IPS-NIHi11 (cell line): ENCODE data around the gene TBC1D10B.

Source experiments
- DNase-seq: peaks from one replicate; pipeline ENCODE4 v3.0.0; 2012; ENCODE audit warnings: mixed read lengths, low spot score

Gene TBC1D10B

DNA sequence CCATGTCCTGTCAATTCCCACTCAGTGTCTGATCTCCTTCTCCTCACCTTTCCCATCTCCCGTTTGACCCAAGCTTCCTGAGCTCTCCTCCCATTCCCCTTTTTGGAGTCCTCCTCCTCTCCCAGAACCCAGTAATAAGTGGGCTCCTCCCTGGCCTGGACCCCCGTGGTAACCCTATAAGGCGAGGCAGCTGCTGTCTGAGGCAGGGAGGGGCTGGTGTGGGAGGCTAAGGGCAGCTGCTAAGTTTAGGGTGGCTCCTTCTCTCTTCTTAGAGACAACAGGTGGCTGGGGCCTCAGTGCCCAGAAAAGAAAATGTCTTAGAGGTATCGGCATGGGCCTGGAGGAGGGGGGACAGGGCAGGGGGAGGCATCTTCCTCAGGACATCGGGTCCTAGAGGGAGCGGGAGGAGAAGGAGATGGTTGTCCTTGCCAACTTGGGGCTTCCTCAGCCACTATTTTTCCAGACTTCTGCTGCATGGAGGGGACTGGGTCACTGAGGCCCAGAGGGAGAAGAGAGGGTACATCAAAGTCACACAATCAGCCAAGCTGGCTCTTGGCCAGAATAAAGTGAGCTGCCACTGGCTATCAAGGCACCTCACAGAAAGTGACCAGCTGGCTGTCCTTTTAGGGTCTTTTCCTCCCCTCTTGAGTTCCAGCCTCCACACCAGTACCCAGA lies 1.9 kb upstream of the TBC1D10B start:
- DNase-seq: no peak

DNA sequence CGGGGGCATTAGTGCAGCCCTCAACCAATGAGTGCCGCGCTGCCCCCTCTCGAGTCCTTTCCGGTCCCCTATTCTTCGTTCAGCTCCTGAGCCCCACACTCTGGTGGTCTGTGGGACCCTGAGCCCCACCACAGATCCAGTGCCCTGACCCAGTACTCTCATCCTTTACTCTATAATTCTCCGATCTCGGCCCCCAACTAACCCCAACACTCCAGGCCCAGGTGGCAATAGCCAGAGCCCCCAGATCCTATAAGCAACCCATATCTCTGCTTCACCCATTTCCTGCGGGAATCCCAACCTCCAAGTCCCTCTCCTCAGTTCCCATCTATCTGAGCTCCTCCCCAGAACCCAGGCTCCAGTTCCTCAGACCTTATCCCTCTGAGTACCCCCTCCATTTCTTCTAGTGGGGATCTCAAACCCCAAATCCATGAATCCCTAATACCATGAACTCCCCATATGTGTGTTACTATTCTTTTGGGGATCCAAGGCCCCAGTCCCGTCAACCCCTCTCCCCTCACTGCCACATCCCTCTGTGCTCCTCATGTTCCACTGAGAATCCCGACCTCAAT lies 1.0 kb upstream of the TBC1D10B start:
- DNase-seq: no peak

DNA sequence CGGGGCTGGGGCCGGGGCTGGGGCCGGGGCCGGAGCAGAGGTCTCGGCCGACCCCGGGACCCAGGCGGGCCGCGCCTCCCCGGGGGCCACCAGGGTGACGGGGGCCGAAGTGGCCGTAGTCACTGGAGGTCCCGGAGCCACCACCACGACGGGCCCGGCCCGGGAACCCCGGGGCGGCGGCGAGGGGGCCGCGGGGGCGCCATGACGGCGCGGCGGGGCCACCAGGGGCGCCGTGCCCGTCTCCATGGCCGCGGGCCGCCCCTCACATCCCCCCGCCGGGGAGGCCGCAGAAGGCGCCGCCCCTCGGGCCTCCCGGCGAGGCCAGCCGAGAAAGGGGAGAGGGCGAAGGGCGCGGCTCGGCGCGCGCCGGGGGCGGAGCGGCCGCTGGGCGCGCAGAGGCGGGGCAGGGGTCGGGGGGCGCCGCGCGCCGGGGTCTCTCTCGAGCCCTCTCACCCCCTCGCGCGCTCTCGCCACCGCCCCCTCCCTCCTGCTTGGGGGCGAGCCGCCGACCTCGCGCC lies 297 bp downstream of the TBC1D10B start:
- DNase-seq: peak; percentile 87

DNA sequence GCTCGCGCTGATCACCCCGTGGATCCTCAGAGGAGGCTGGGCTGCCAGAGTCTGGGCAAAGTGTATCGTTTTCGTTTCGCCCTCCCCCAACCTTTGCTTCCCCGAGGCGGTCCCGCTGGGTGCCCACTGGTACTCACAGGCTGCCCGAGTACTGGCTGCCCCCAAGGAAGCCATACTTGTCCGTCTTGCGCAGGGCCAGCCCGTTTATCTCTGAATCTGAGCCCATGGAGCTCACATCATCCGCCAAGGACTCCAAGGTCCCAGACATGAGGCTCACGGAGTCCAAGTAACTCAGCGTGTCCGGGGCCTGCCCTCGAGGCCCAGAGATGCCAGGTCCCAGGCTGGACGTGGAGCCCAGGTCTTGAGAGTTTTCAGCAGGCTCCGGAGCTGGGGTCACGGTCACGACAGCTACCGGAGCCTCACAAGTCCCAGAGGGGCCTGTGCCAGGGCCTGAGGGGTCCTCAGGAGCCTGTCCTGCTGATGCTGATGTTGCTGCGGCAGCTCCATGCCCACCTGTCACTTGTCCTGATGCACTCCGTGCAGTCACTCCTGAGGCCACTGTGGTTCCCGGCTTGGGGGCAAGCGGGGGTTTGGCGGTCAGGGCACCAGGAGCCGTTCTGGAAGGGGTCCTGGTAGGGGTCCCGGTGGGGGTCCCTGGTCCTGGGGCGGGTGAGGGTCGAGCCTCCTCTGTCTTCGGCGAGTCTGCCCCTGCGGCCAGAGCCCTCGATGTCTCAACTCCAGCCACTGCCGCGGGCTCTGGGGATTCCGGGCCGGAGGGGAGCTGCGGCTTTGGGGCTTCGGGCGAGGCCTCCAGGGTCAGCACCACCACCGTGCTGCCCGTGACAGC lies 980 bp downstream of the TBC1D10B start:
- peak; percentile 22 for DNase-seq

DNA sequence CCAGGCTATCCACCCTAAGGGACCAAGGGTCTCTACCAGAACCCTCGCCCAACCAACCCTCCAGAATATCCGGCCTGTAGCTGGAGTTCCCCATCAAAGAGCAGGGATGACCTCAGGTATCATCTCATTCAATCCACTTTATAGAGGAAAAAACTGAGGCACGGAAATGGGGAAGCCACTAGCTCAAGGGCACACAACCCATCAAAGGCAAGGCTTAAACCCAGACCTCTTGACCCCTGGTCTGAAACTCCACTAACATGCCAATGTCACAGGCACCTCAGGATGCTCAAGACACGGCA lies 1.6 kb downstream of the TBC1D10B start:
- no peak for DNase-seq

DNA sequence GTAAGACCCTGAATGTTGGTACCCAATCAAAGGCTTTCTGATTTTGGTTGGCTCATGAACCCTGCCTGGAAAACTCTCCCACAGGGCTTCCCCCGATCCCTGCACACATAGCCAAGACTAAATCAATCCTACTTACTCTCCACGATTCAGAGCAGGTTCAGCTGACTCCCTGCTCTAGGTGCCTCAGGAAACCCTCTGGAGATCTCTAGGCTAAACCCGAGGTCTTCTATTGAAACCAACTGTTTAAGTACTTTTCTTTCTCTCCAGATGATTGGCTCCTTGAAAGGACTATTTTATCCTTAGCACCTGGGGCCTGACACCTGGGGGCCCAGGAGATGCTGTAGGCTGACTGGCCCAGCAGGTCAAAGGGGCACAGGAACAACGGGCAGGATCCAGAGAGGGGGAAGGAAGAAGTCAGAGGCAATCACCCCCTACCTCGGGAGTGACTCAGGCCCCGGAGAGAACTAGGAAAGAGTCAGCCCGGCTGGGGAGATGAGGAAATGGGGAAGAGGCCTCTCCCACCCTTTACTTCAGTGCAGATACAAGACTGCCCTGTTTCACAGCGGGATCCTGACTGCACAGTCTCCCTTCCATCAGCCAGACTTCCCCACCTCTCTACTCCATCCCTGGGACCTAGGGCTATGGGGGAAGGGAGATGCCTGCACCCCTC lies 2.0 kb downstream of the TBC1D10B start:
- DNase-seq: no peak

DNA sequence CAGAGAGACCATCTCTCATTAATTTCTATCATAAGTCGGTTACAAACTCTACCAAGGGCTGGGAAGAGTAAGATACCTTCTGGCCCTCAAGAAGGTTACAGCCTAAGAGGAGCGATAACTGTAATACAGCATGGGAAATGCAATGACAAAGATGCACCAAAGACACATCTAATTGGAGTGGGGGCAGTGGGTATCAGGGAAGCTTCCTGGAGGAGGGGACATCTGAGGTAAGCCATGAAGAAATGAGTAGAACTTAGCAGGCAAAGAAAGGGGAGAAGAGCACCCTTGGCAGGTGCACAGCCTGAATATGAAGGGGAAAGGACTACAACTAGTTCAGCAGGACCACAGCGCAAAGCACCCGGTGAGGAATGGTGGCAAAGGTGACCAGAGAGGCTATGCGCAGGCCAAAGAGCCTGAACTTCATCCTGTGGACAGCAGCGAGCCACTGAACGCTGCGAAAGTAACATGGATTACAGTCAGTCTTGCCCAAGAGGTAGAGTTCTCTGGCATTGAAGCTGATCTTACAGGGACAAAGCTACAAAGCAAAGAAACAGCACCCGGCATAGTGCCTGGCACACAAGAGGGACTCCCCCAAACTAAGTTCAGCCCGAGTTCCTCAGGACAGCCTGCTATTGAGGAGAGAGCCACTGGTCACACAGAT lies 2.8 kb downstream of the TBC1D10B start:
- no peak for DNase-seq

DNA sequence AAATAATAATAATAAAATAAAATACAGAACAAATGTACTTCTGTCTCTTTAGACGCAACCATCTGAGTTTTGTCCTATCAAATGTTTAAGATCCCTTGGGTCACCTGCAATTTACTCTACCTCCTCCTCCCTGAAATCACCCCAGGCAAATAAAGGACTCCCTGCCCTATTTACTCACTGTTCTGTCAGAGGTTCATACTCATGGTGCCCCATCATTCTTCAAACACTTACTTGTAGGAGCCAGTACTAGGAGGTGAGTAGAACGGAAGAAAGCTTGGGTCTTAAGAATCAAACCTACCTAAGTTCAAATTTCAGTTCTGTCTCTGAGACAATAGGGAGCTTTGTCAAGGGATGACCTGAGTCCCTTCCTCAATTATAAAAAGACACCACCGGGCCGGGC lies 3.8 kb downstream of the TBC1D10B start:
- DNase-seq: no peak

DNA sequence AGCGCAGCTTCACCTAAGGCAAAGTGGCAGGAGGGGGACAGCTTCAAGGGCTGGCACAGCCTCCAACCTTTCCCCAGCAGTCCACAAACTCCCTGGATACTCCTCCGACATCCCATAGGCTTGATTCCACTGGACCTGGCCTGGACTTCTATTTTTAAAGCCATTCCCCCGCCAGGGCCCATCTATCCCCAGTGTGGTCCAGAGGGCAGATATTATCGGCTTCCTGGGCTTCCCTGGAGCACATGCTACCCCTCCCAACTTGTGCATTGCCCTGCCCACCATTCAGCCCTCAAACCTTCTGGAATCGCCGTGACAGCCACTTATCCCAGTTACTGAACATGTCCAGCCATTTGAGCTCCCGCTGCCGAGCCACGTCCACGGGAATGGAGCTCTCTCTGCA lies 5.1 kb downstream of the TBC1D10B start:
- no peak for DNase-seq

DNA sequence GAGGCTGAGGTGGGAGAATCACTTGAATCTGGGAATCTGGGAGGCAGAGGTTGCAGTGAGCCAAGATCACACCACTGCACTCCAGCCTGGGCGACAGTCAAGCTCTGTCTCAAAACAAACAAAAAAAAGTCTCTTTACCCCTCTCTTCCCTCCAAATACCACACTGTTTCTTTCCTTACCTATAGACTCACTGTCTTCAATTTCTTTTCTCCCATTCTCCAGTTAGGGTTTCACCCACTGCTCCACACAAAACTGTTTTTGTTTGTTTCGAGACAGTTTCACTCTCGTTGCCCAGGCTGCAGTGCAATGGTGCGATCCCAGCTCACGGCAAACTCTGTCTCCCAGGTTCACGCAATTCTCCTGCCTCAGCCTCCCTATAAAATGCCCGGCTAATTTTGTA lies 9.1 kb downstream of the TBC1D10B start:
- no peak for DNase-seq

DNA sequence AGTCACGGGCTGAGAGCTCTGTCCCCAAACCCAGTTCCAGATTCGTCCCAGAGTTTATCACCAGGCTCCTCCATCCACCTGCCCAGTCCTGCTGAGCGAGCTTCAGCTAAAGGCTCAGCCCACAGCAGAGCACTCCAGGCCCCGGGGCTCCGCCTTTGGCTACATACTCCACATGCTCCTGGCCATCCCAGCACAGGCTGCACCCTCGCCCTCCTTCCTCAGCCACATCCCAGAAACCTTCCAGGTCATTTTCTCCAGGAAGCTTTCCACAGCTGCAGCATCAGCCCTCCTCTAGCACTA lies 10.5 kb downstream of the TBC1D10B start:
- DNase-seq: no peak

DNA sequence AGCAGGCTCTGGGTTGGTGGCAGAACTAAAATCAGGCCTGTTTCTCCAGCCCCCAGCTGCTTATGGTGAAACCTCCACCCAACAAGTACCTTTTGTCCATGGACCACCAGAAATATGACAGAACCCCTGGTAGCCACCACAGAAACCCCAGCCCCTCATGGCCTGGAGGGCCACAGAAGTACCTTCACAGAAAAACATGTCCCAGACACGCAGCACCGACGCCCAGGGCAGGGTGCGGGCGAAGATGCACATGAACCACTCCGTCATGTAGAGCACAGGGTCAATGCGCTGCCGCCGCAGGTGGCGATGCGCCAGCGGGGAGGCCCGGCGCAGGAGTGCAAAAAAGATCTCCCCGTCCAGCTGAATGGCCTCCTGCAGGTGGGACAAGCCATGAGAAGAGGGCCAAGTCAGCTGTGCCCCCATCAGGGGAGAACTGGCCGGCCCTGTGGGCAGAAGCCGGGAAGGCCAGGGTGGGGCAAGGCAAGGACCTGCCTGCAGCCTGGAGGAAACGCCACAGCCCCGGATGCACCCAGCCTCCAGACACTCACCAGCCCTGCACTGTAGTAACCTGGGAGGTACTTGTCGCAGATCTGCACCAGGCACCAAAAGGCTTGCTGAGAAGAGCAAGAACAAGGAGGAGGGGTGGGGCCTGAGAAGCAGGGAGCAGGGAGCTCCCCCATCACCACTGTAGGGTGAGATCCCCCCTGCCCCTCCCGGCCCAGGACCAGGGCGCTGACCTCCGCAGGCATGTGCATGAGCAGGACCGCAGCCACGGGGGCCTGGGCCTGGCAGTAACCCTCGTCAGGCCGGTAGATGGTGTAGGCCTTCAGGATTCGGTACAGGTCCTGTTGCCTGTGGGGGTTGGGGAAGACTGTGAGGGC lies 11.1 kb downstream of the TBC1D10B start:
- DNase-seq: no peak

DNA sequence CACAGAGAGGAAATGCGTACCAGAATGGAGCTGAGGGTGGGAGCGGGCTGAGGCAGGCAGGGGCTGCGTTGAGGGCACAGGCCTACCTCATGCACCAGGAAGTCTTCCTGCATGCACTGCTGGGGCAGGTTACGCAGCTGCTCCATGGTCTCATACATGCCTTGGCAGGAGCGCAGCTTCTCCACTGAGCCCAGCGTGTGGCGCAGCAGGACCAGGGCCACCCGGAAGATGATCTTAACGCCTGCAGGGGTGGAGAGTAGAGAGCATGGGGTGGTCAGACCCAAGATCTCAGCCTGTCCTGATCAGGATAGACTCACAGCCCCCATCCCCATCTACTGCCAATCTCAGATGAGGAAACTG lies 11.7 kb downstream of the TBC1D10B start:
- no peak for DNase-seq

DNA sequence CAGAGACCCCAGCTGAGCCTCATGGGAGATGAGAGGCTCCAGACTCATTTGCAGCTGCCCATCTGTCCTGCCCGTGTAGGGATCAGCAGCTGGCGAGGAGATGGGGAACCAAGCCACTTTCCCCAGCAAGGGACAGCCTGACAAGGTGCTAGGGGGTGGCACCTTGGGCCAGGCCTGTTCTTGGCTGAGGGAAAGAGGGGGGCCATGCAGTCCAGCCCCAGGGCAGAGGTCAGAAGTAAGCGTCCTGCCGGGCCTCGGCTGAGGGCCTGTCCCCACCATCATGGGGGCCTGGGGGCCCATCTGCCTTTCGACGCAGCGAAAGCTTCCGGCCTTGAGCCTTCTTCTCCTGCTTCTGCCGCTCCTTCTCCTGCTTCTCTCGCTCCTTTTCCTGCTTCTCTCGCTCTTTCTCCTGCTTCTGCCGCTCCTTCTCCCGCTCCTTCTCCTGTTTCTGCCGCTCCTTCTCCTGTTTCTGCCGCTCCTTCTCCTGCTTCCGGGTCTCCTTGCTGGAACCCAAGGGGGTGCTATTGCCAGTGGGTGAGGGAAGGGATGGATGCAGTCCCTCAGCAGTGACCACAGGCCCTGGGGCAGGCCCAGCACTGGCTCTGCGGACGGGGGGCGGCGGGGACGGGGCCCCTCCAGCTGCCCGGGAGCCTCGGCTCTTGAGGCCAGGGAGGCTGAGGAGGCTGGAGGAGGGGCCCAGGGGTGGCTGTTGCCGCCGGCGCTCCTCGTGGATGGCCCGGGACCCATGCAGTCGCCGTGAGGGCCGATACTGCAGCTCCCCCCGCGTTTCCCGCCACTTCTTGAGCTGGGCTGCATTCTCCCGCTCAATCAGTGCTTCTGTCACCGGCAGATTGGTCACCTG lies 12.3 kb downstream of the TBC1D10B start:
- DNase-seq: no peak

DNA sequence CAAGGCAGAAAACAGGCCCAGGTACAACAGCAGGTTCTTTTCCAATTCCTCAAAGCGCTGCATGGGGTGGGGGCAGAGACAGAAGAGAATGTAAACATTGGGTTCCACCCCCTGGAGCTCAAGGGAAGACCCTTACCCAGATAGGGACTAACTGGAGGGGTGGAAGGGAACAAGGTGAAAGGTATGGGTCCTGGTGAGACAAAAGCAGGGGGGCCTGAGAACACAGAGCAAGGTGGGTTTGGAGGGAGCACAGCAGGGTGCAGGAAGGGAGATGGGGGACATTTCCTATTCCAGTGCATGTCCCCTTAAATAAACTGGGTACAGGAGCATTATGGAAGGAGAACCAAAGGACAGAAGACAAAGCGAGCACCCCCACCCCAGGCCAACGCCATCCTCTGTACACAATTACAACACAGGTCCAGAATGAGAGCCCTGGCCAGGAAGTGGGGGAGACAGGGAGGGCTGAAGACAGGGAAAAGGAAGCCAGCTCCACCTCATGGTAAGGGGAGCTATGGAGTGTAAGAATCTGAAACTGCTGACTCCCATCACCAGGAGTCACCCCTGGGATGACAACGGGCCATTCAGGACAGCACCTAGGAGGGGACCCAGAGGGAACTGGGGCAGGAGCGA lies 13.1 kb downstream of the TBC1D10B start:
- no peak for DNase-seq

DNA sequence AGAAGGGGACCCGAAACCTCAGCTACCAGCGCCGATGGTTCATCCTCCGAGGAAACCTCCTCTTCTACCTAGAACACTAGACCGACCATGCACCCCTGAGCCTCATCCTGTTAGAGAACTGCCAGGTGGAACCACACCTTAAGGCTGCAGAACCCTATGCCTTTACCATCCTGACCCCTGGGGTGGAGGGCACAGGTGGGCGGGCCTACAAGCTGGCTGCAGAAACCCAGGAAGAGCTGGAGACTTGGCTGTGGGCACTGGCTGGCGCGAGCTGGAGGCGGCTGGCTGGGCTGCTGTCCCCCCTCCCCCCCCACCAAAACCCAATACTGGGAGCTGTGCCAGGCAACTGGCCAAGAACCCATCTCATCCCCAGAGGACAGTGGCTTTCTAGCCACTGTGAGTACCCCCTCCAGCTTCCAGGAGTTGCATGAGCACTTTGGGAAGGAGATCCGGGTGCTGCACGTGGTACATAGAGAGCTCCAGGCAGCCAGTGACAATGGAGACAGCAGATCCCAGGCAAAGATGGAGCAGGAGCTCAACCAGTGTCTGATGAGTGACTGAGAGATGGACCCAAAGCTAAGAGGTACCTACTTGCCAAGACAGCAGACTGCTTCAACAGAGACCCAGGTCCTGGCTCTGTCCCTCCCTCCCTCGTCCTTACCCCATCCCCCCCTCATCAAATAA lies 13.8 kb downstream of the TBC1D10B start:
- no peak for DNase-seq

DNA sequence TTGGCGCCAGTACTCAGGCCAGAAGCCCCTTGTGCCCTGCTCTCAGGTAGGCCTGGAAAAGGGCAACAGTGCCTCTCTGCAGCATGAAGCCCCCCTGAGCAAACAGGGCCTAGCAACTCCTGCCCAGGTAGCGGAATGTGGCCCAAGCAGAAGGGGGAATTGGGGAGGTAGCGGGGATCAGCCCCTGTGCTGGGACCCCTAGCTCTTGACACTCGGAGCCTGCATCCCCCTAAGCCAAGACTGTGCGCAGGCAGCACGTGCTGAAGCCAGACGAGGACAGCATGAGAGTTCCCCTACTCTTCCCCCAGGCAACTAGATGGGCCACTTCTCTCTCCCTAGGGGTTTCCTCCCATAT lies 14.4 kb downstream of the TBC1D10B start:
- DNase-seq: no peak

DNA sequence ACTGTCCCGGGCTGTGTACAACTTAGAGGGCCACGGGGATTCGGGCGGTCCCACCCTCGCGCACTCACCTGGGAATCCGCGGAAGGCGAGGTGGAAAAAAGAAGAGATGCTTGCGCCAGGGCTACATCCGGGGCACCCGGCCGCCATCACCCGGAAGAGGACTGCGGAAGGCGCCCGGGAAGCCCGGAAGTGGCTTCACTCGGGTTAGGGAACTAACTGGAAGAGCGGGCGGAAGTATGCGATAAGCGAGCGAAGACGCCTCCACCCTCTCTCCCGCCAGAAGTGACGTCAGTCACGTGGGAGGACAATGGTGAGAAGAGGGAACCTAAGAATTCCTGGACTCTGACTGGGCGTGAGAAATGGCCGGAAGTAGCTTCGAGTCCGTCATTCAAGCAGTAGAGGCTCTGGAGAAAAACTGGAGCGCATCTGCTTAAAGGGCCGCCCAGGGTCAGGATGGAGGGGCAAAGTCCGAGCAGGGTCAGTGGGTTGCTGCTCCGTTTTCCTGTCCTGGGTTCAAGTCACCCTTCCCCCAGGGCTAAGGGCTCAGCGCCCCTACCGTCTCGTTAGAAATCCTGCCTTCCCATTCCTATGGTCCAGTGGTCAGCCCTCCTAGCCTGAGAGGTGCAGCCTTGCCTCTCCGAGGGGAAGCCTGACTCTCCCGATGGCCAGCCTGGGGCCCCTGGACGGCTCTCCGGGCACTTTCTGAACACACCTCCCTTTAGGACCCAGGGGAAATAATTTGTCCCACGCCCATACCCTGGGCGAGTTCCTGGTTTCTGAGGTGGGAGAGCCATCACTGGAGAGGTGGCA lies 14.9 kb downstream of the TBC1D10B start, which contains the start of gene CD2BP2:
TSS of gene CD2BP2 (minus strand) at position 165 of the 810 bp plus-strand sequence. CDS start 627 bp downstream, outside the sequence.
- DNase-seq: peak; percentile 93
